NCI-H82 (cell line): Measurements from ENCODE around the gene TTBK1.

Experiments
- DNase-seq: peaks from one replicate; lab custom pipeline; 2025; lab: John Stamatoyannopoulos, UW

The TTBK1 gene

DNA sequence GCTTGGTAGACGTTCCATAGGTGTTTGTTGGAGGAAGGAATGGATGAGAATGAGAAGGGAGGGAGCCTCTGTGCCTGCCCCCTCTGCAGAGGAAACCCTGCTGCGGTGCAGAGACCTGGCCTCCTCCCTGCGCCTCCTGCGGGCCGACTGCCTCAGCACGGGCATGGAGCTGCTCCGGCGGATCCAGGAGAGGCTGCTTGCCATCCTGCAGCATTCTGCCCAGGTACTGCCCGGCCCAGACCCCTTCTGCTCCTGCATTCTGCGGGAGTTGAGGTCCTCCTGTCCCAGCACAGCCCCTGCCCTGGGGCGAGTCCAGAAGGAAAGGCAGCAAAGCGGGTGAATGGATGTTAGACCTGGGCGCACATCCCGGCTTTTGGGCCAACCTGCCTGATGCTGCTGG, 20.1 kb upstream of the TTBK1 start:
- no peak for DNase-seq

DNA sequence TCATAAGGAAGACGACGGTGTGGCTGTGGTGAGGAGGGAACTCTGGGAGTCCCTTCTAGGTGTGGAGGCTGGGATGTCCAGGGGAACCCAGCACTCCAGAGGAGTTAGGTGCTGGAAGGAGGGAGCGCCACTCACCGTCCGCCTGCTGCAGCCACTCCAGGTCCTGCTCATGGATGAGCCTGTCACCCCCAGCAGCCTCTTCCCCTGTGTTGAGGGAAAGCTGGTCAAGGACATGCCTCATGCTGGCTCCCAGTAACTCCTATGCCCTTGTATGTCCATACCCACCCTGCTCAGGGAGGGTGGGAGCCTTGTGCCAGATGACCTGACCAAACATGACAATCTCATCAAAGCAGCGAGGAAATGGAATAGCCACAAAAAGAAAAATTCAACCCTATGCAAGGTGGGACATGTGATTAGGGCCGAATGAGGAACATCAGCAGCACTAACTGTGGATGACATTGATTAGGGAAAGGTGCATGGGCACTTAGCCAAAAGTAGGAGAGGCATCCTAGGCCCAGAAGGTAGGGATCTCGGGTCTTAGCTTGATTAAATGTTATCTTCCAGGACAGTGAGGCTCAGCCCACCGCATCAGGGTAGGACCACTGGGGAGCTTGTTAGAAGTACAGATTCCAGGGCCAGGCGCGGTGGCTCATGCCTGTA, 17.0 kb upstream of the TTBK1 start:
- no peak for DNase-seq

DNA sequence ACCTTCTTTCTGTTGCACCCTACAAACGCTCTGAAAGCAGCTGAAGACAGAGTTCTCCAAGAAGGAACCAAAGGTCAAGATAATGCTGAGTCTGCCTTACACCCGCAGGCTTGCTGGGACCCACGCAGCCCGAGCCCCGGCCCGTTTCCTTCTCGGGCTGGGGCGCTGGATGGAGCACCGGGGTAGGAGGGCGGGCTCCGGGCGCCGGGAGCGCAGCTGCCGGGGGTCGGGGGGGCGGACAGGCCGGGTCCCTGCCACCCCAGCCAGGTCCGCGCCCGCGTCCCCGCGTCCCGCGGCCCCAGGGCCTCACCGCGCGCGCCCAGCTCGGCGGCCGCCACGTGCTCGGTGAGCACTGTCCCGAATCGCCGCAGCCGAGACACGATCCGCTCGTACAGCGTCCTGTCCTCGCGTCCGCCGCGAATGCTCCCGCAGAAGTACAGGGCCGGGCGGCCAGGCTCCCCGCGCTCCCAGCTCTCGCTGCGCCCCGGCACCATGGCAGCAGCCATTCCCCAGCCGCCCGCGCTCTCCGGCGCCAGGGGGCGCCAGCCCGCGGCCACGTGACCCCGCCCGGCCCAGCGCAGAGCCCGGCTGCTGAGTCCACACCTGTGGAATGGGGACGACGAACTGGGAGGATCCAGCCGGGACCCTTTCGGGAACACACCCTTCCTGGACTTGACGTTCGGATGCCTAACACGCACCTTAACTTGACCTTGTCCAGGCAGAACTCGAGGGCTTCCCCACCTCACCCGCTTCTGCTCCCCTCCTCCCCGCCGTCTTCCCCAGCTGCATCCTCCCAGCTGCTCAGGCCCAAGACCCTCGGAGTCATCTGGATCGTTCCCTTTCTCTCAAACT, 14.1 kb upstream of the TTBK1 start, which contains the start of gene DNPH1:
Gene DNPH1, minus strand, starts transcription at position 531 of the 852 bp plus-strand sequence. Its CDS starts 25 bp downstream, at position 506.
- DNase-seq, result peak; percentile 78

DNA sequence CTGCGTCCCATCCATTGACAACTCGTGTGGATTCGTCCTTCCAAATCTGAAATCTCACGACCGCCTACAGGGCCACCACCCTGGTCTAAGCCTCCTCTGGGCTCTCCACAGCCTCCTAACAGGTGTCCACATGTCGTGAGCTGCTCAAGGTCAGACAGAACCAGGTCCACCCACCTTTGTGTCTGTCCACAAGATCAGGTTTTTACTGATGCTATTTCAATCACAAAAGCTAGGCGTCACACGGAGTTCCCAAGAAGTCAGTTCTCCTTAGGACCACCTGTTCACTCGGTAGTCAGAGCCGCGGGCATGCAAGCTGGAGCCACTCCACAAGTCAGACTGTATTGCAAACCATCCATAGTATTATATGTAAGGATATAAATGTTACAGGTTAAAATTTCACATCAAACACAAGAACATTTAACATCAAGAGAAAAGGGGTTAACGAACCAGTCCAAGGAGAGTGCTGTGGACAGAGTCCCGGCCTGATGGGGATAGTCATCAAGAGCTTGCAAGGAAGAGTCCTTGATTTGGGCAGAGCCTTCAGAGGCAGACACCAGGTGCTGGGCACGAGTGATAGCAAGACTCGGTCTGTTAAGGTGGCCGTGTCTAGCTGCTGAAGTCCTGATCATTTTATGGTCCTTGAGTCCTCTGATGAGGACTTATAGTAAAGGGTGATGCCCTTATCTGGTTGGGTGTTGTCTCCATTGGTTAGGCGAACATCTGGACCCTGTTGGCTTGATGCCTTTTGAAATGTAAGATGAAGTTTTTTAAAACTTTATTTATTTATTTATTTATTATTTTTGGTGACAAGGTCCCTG, 13.3 kb upstream of the TTBK1 start:
- no peak for DNase-seq

DNA sequence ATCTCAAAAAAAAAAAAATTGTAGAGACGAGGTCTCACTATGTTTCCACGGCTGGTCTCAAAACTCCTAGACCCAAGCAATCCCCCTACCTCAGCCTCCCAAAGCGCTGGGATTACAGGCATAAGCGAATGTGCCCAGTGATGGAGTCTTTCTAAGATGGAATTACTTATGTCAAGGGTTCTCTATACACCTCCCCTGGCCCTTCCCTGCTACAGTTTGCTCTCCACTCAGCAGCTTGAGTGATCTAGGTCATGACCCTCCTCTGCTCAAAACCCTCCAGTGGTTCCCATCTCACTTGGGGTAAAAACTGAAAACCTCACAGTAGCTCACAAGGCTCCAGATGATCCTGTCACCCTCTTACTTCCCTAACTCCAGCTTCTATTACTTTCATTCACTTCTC, 12.2 kb upstream of the TTBK1 start:
- no peak for DNase-seq

DNA sequence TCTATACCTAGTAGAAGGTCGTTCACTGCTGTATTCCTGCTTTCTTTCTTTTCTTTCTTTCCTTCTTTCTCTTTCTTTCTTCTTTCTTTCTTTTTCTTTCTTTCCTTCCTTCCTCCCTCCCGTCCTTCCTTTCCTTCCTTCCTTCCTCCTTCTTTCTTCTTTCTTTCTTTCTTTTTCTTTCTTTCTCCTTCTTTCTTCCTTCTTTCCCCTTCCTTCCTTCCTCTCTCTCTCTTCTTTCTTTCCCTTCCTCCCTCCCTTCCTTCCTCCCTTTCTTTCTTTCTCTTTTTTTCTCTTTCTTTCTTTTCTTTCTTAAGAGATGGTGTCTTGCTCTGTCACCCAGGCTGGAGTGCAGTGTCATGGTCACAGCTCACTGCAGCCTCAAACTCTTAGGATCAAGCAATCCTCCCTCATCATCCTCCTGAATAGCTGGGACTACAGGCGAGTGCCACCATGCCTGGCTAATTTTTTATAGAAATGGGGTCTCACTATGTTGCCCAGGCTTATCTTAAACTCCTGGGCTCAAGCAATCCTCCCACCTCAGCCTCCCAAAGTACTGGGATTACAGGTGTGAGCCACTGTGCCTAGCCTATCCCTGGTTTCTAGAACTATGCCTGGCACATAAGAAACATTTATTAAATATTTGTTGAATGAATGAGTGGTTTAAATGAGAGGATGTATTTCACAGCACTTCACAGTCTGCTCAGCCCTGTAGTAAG, 11.4 kb upstream of the TTBK1 start:
- no peak for DNase-seq

DNA sequence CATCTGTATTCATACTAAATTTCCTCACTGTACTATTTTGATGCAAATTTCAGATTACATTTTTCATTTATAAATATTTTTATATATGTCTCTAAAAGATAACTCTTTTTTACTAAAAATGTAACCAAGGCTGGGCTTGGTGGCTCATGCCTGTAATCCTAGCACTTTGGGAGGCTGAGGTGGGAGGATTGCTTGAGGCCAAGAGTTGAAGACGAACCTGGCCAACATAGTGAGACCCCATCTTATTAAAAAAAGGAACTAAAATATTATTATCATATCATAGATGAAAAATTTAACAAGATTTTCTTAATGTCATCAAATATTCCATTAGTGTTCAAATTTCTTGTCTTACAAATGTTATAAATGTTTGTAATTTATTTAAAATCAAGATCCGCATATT, 7.4 kb upstream of the TTBK1 start:
- no peak for DNase-seq

DNA sequence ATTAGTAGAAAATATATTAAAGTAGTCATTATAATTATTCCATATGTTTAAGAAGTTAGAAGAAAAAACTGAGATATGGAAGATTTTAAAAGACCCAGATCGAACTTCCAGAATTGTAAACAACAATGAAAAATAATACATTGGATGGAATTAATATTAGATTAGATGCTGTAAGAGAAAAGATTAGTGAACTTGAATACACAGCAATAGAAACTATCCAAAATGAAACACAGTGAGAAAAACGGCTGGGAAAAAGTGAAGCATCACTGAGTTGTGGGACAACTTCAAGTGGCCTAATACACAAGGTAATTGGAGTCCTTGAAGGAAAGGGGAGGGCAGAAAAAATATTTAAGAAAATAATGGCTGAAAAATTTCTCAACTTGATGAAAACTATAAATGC, 4.2 kb upstream of the TTBK1 start:
- DNase-seq, result no peak

DNA sequence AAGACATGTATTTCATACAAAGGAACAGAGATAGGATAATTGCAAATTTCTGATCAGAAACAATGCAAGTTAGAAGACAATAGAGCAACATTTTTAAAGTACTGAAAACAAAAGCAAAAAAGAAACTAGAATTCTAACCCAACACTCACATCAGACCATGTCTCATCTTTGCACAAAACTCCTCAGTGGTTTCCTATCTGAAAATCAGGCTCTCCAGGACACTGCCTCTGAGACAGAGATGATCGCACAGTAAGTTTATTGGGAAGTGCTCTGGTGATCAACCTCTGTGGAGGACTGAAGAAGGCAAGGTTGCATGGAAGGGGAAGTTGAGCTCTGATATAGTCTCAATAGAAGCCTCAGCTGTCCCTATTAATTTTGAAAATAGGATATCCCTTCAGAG, 2.3 kb upstream of the TTBK1 start:
- DNase-seq, result no peak

DNA sequence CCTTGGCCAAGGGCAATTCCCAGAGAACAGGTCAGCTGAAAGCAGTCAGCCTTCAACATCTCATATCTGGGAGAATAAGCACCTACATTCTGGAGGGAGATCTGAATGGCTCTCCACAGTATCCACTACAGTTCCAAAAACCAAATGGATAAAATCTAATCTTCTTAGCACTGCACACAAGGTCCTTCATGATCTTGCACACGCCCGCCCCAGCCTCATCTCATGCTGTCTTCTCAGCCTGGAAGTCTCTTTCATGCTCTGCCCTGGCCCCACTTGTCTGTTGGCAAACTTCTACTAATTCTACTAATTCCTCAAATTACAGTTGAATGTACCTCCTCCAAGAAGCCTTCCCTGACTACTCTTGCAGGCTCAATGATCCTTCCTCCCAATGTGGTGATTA, 1.8 kb upstream of the TTBK1 start:
- DNase-seq, result no peak

DNA sequence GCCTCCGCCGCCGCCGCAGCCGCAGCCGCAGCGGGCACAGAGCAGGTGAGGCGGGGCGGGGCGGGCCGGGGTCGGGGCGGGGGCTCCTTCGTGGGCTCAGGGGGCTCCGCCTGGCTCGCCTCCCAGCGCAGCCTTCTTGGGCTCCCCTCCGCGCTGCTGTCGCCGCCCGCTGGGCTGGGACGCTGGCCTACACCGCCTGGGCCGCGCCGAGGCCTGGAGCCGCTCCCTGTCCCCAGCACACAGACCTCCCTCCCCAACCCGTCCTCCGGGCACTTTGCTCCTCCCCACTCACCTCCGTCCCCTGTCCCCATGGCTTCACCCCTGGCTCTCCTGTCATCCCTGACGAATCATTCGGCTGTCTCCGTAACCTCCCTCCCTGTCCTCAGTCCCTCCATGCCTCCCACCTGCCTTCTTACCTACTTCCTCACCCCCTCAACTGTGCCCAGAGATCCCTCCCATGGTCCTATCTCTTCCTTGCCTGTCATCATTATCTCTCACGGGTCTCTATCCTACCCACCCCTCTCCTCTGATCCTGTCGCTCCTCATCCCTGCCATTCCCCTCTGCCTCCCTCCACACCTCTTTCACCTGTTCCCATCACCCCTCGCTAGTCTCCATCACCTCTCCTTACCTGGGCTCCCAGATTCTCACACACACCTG, 512 bp downstream of the TTBK1 start:
- no peak for DNase-seq

DNA sequence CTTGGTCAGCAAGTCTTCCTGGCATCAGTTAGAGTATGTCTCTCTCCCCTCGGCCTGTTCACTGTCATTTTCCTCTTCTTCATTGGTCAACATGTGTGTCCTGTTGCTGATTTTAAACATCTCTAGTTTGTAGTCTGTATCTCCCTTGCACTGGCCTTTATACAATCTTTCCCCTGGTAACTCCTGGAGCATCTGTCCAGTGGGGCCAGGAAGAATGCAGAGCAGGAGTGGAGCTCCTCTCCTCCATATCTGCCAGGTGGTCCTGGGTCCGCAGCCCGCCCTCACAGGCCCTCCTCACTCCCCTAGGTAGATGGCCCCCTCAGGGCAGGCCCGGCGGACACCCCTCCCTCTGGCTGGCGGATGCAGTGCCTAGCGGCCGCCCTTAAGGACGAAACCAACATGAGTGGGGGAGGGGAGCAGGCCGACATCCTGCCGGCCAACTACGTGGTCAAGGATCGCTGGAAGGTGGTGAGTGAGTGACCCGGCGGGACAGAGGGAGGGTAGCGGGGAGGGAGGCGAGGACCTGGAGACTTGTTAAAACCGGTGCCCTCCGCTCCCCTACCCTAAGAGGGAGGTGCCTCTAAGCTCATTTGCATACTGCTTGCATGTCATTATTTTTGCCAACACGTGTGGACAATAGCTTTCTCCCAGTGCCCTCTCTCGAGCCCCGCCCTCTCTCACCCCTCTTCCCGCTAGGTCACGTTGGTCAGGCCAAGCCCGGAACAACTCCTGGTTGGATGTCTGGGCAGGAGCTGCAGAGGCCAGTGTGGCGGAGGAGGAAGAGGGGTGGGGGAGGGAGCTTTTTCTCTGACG, 3.2 kb downstream of the TTBK1 start:
- peak; percentile 71 for DNase-seq

DNA sequence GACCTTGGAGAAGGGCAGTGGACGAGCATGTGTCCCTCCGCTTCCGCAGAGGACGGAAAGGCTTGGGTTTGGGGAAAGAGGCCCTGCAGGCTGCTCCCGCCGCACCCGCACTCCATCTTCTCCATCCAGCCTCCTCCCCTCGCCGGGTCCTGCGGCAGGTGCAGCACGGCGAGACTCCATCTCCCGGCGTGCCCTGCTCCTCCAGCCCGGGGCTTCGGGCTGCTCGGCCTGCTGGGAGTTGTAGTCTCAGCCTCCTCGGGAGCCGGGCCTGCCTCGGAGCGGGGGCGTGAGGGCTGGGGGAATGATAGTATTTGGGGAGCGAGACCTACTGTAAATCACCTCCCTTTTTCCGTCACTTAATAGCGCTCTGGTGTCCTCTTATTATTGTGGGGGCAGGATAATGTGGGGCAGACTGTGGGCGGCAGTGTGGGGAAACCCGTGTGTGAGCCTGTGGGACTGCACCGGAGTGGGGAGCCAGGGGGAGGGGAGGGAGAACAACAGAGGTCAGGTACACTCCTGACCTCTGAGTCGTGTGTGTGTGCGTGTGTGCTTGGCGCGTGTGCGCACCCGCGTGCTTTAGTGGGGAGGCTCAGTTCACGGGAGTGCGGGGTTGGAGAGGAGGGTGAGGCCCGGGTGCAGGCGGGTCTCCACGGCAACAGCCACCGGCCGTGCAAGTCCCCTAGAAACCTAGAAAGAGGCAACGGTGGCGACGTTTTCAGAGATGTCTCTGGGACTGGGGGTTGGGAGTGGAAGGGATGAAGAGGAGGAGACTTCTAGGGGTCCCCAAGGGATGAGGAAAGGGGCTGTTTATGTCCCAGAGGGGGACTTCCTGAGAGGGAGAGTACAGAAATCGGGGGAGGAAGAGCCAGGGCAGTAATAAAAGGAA, 4.1 kb downstream of the TTBK1 start:
- peak; percentile 85 for DNase-seq

DNA sequence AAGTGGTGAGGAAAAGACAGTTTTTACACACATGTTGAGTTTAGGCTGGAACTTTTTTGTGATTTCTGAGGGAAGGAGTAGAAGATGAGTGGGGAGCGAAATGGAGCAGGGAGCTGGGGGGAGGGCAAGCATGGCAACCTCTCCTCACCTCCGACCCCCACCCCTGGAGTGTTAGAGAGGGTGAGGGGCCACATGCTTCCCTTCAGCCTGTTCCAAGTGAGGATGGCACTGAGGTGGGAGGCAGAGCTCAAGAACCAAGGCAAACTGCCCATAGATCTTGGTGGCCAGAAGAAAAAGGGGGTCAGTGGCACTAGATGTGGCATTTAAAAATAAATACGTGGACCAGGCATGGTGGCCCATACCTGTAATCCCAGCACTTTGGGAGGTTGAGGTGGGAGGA, 4.8 kb downstream of the TTBK1 start:
- no peak for DNase-seq

DNA sequence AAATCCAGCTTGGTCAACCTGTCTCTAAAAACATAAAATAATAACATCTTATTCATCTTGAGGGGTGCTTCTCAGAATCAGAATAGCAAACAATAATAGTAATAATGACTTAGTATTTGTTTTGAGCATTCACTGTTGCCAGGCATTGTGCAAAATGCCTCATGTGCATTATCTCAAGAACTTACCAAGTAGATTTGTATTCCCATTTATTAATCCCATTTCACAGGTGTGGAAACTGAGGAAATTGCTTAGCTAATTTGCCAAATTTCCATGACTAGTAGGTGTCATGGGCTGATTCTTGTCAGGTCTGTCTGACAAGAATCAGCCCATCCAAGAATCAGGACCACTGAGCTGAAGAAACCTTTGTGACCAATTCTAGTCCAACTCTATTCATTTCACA, 5.5 kb downstream of the TTBK1 start:
- DNase-seq, result no peak

DNA sequence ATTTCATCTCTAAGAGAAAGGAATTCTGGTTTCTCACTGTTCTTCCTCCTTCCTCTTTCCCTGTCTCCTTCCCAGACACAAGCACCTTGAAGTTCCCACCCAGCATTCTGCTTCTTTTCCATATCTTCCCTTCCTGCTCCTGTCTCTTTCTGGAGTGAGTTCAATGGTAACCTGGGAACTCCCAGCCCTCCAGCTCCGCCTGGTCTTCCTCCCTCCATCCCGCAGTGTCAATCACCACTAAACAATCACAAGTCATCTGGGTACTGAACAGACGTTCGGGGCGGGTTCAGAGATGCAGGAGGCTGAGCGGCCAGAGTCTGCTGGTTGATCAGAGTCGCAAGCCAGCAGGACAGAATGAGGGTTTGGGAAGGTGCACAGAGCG, 7.7 kb downstream of the TTBK1 start:
- DNase-seq, result peak; percentile 88

DNA sequence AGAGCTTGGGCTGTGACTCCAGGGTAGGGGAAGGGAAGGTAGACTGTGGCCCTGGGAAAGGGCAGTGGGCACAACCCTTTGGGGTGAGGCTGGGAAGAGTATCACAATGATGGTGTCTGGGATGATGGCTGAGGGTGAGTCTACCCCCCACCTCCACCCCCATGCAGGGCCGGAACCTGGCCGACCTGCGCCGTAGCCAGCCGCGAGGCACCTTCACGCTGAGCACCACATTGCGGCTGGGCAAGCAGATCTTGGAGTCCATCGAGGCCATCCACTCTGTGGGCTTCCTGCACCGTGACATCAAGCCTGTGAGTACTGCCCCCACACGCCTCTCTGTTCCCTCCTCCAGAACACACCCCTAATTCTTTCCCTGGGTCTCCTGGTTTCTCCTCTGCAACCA, 10.1 kb downstream of the TTBK1 start:
- no peak for DNase-seq

DNA sequence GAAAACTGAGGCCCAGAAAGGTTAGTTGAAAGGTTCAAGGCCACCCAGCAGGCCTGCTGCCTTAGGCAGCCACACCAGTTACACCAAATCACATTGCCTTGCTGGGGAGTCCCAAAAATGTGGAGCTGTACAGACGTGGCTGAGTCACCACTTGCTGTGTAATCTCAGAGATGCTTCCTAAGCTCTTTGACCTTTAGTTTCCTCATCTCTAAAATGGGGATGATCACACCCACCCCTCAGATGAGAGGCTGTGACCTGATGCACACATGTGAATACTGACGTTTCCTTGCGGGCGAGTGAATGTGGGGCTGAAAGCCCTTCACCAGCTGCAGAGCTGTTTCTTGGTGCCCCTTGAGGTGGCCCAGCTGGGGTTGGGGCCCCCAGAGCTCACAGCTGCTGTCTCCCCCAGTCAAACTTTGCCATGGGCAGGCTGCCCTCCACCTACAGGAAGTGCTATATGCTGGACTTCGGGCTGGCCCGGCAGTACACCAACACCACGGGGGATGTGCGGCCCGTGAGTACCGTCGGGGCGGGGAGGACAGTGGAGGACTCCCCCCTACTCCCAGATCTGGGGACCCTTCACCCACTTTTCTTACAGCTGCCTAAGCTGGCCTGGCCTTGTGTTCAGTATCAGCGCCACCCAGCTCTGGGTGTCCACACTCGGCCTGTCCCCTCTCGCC, 11.0 kb downstream of the TTBK1 start:
- no peak for DNase-seq

DNA sequence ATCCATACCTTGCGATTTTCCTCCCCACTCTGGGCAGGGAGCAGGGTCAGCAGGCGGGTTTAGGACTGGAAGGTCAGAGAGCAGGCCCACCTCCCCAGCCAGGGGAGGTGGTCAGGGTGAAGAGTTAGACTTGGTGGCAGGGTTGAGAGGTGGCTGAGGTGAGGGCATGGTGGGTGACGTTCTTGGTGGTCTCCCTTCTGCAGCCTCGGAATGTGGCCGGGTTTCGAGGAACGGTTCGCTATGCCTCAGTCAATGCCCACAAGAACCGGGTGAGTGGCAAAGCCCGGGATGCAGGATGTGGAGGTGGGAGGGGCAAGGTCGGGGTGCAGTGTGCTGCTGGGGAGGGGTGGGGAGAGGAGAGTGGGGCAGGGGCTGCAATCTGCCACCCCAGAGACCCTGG, 11.6 kb downstream of the TTBK1 start:
- no peak for DNase-seq
